K562 (cell line): ENCODE results near the gene TMEM218. TPM values are rescaled to one million over a fixed set of nuclear protein-coding genes. Genes with fewer than 3 reads are reported as not detected.

Source experiments
- BRF1 ChIP-seq: IDR thresholded peaks from 3 replicates; pipeline ENCODE4 v1.6.1; 2011; ENCODE audit warnings: borderline replicate concordance, mild to moderate bottlenecking; ENCODE audit not compliant: insufficient read length; ENCODE audit errors: extremely low read depth
- HOXB6 ChIP-seq: fragments of 250-450 bp; sonication (Bioruptor Pico); IDR thresholded peaks from 2 replicates; pipeline ENCODE4 v1.5.1; 2022; ENCODE audit warnings: mild to moderate bottlenecking, borderline replicate concordance
- MAFG ChIP-seq: fragments of 450-650 bp; conservative IDR thresholded peaks from 2 replicates; pipeline ENCODE4 v1.6.1; 2016; ENCODE audit warnings: missing genetic modification characterization, missing compliant biosample characterization
- MGA ChIP-seq: fragments of 450-650 bp; IDR thresholded peaks from 2 replicates; pipeline ENCODE4 v1.6.1; 2016; ENCODE audit warnings: mild to moderate bottlenecking, moderate library complexity
- PCBP1 ChIP-seq: fragments of 200-400 bp; formaldehyde crosslinking; IDR thresholded peaks from 2 replicates; pipeline ENCODE4 v1.6.1; 2018; ENCODE audit warnings: mild to moderate bottlenecking, low read depth, low read length; ENCODE audit not compliant: poor library complexity, severe bottlenecking
- POLR2H ChIP-seq: IDR thresholded peaks from 2 replicates; pipeline ENCODE4 v1.6.1; 2016; ENCODE audit warnings: missing genetic modification characterization, low read depth, mild to moderate bottlenecking, control low read depth, missing compliant biosample characterization, moderate library complexity
- SIN3A ChIP-seq, 2 experiments: fragments of 150-350 bp in 1 of 2; IDR thresholded peaks; 2 replicates each; pipeline ENCODE4 v1.6.1; 2011 to 2016; ENCODE audit warnings: borderline replicate concordance in 2 of 2, low read depth in 2 of 2, low read length in 2 of 2, mild to moderate bottlenecking in 2 of 2, moderate library complexity in 2 of 2; ENCODE audit not compliant: control insufficient read depth in 1 of 2
- SRF ChIP-seq, 2 experiments: fragments of 250-450, 450-650 bp in 1 of 2; sonication (Bioruptor Pico) in 1 of 2; sonication (generic) in 1 of 2; formaldehyde crosslinking; IDR thresholded peaks; 2 replicates each; pipeline versions ENCODE4 v1.5.0 to v1.5.1; 2020 to 2022; ENCODE audit warnings: mild to moderate bottlenecking in 1 of 2, missing genetic modification reagents in 1 of 2
- TAL1 ChIP-seq: fragments of 450-650 bp; IDR thresholded peaks from 2 replicates; pipeline ENCODE4 v1.6.1; 2016; ENCODE audit warnings: mild to moderate bottlenecking
- TCFL5 ChIP-seq: fragments of 250-450 bp; sonication (Bioruptor Pico); conservative IDR thresholded peaks from 2 replicates; pipeline ENCODE4 v1.6.1; 2021; ENCODE audit warnings: mild to moderate bottlenecking, moderate library complexity, matching md5 sums
- TSC22D4 ChIP-seq: fragments of 450-650 bp; IDR thresholded peaks from 2 replicates; pipeline ENCODE4 v1.6.1; 2016; ENCODE audit warnings: missing genetic modification characterization, missing biosample characterization, control low read depth
- ZFP30 ChIP-seq: fragments of 250-450 bp; sonication (Bioruptor Pico); IDR thresholded peaks from 2 replicates; pipeline ENCODE4 v1.8.0; 2022; ENCODE audit warnings: moderate library complexity, mild to moderate bottlenecking, inconsistent platforms, borderline replicate concordance
- ZNF140 ChIP-seq: fragments of 250-450 bp; sonication (Bioruptor Pico); IDR thresholded peaks from 2 replicates; pipeline ENCODE4 v1.8.0; 2021; ENCODE audit warnings: moderate library complexity, mild to moderate bottlenecking, inconsistent platforms
- ZNF740 ChIP-seq, 3 experiments: fragments of 200-800 bp in 1 of 3; sonication (Bioruptor generic) in 1 of 3; sonication (generic) in 1 of 3; formaldehyde crosslinking in 1 of 3; IDR thresholded peaks; 2 replicates each; pipeline versions ENCODE4 v1.6.1 to v1.8.0; 2016 to 2022; ENCODE audit warnings: mild to moderate bottlenecking in 2 of 3, missing compliant biosample characterization in 2 of 3, missing genetic modification characterization in 2 of 3, missing genetic modification reagents in 1 of 3
- ZNF79 ChIP-seq: fragments of 250-450 bp; sonication (Bioruptor Pico); IDR thresholded peaks from 2 replicates; pipeline ENCODE4 v1.4.0; 2020; ENCODE audit warnings: low read depth, mild to moderate bottlenecking, moderate library complexity
- polyA plus RNA-seq, 8 experiments: library from polyadenylated mRNA; depleted of rRNA in 4 of 8; stranded (reverse) in 5 of 8; unstranded in 3 of 8; fragments of >200 nt; fragmentation: Nextera tagmentation in 2 of 8; fragmentation: Illumina TruSeq in 1 of 8; extraction: Ambion mirVana in 2 of 8; extraction: Trizol in 1 of 8; gene quantifications; 2 replicates each; pipeline versions ENCODE4 v1.2.1 to v1.2.3, GENCODE V29; 2011 to 2014; ENCODE audit warnings: inconsistent platforms in 1 of 8, missing spikeins in 1 of 8
- total RNA-seq, 7 experiments: library from RNA; depleted of rRNA in 6 of 7; stranded (reverse); fragments of >200 nt in 6 of 7; fragmentation: Illumina TruSeq in 2 of 7; extraction: Trizol in 2 of 7; gene quantifications; 2 replicates each; pipeline versions ENCODE4 v1.2.1 to v1.2.3, GENCODE V29; 2011 to 2021; ENCODE audit warnings: low replicate concordance in 1 of 7

The TMEM218 gene
- total and polyA plus RNA-seq, 9 of the 15 experiments (the other 6 are each of a cell fraction or from before 2014, with no cell fraction given): 13.4 to 32.2 (median 25.4) TPM

GRCh38 chr11:125070699-125071254, 40.6 kb downstream of the TMEM218 start (continued):
- TF ChIP-seq ZFP30 (CRISPR knock-in tag) (no peak), ZNF140 (CRISPR knock-in tag) (no peak), POLR2H (tag) (no peak), SRF (CRISPR knock-in tag; IDR thresholded peaks at IDR 0.05) (peak in 1 of 2 experiments; percentile 85; a peak in 1 of 4 replicates), ZNF740 (CRISPR knock-in tag; IDR thresholded peaks at IDR 0.05) (peak; percentile 97), ZNF740 (tag; IDR thresholded peaks at IDR 0.05) (peak in 1 of 2 experiments; percentile 79; a peak in 2 of 4 replicates), MAFG (tag) (0 out of 2 replicates have a peak, but pooled peaks have one; percentile 10), SIN3A (IDR thresholded peaks at IDR 0.05; ENCODE audit: borderline replicate concordance in 2 of 2, control insufficient read depth in 1 of 2, low read depth in 2 of 2, low read length in 2 of 2) (peak in 1 of 2 experiments; percentile 18; a peak in 1 of 4 replicates), BRF1 (no peak), TCFL5 (CRISPR knock-in tag) (no peak), PCBP1 (no peak), TAL1 (no peak), MGA (peak; percentile 85), HOXB6 (CRISPR knock-in tag) (no peak), ZNF79 (CRISPR knock-in tag) (no peak), TSC22D4 (no peak)
